ENCODE results near the gene PNPLA2. TPM values are rescaled to one million over a fixed set of nuclear protein-coding genes. Genes with fewer than 3 reads are reported as not detected.

PNPLA2 gene
- total RNA-seq, 3 donors from 2014 or later (not counting 1 experiment from before 2014, with no cell fraction given): 184 to 218 (median 201) TPM

GRCh38 chr11:827146-827896 lies 8.6 kb downstream of the PNPLA2 start:
- Histone ChIP-seq H3K4me3 (ENCODE audit: low read length) (peak overlapping the region; percentile 23), H3K36me3 (ENCODE audit: control insufficient read depth, insufficient read depth, low read length) (peaks cover 6% of the 10 kb centered on the region), H3K4me1 (ENCODE audit: control insufficient read depth, insufficient read depth, low read length) (peaks cover 57% of the 10 kb centered on the region), H3K27ac (ENCODE audit: low read length) (no peak overlapping the region), H3K9me3 (ENCODE audit: control insufficient read depth, insufficient read depth, low read length) (no peaks in the 10 kb centered on the region), H3K27me3 (ENCODE audit: control insufficient read depth, insufficient read depth, low read length) (peaks cover 19% of the 10 kb centered on the region)
- peaks cover 8 to 35% of the 10 kb centered on the region in 2 donors for H3K27me3 Mint-ChIP-seq (ENCODE audit: low read depth in 2 of 2)
- peaks cover 0 to 37% of the 10 kb centered on the region in 2 donors for H3K4me1 Mint-ChIP-seq
- intact Hi-C loops (cut with micrococcal nuclease): no loop called here
- ATAC-seq (peak; percentile 24 to 66 (median 32)), DNase-seq (no peak)
- peak overlapping the region; percentile 76 for H3K4me3 Mint-ChIP-seq
- peak overlapping the region in 1 of 2 donors; percentile 52 for H3K27ac Mint-ChIP-seq
- TF ChIP-seq CTCF (IDR thresholded peaks at IDR 0.05): no peak
- no peaks in the 10 kb centered on the region for H3K9me3 Mint-ChIP-seq
- no peaks in the 10 kb centered on the region for H3K36me3 Mint-ChIP-seq
- 5% methylated on average over 66 of the region's 66 CpGs for WGBS (ENCODE audit: insufficient coverage)

- DNase-seq: no peak
- H3K4me1 Mint-ChIP-seq: peaks cover 0 to 37% of the 10 kb centered on the region in 2 donors
- Histone ChIP-seq H3K4me1 (ENCODE audit: control insufficient read depth, insufficient read depth, low read length) (peaks cover 59% of the 10 kb centered on the region), H3K27me3 (ENCODE audit: control insufficient read depth, insufficient read depth, low read length) (peaks cover 19% of the 10 kb centered on the region), H3K36me3 (ENCODE audit: control insufficient read depth, insufficient read depth, low read length) (peaks cover 6% of the 10 kb centered on the region), H3K27ac (ENCODE audit: low read length) (no peak within 1 kb of the TSS), H3K9me3 (ENCODE audit: control insufficient read depth, insufficient read depth, low read length) (no peaks in the 10 kb centered on the region), H3K4me3 (ENCODE audit: low read length) (peak within 1 kb of the TSS; percentile 23)
- no peaks in the 10 kb centered on the region for H3K36me3 Mint-ChIP-seq
- peak within 1 kb of the TSS; percentile 76 for H3K4me3 Mint-ChIP-seq
- peaks cover 8 to 35% of the 10 kb centered on the region in 2 donors for H3K27me3 Mint-ChIP-seq (ENCODE audit: low read depth in 2 of 2)
- H3K9me3 Mint-ChIP-seq: no peaks in the 10 kb centered on the region
- peak within 1 kb of the TSS in 1 of 2 donors; percentile 52 for H3K27ac Mint-ChIP-seq
- TF ChIP-seq CTCF (IDR thresholded peaks at IDR 0.05): no peak
- peak in 2 of 3 donors; percentile 26 to 46 for ATAC-seq
- WGBS (ENCODE audit: insufficient coverage): 51% methylated on average over 5 of the region's 5 CpGs
- intact Hi-C loops (cut with micrococcal nuclease): no loop called here
These were observed 9.1 kb downstream of the PNPLA2 start, which contains the start of gene CRACR2B for GRCh38 chr11:827897-828192. CRACR2B (plus strand) TSS chr11:827919; CDS start chr11:828608, 689 bp downstream.

GRCh38 chr11:828506-829175 lies 9.9 kb downstream of the PNPLA2 start:
- 76% methylated on average over 21 of the region's 21 CpGs for WGBS (ENCODE audit: insufficient coverage)
- no peak for TF ChIP-seq CTCF (IDR thresholded peaks at IDR 0.05)
- Mint-ChIP-seq H3K27ac (peak overlapping the region in 1 of 2 donors; percentile 52), H3K4me1 (peaks cover 0 to 37% of the 10 kb centered on the region in 2 donors), H3K9me3 (no peaks in the 10 kb centered on the region), H3K27me3 (ENCODE audit: low read depth in 2 of 2) (peaks cover 8 to 35% of the 10 kb centered on the region in 2 donors), H3K4me3 (peak overlapping the region; percentile 76), H3K36me3 (no peaks in the 10 kb centered on the region)
- no peak overlapping the region for H3K27ac ChIP-seq (ENCODE audit: low read length)
- no peak for ATAC-seq
- peaks cover 64% of the 10 kb centered on the region for H3K4me1 ChIP-seq (ENCODE audit: control insufficient read depth, insufficient read depth, low read length)
- no peak overlapping the region for H3K4me3 ChIP-seq (ENCODE audit: low read length)
- H3K9me3 ChIP-seq (ENCODE audit: control insufficient read depth, insufficient read depth, low read length): no peaks in the 10 kb centered on the region
- H3K27me3 ChIP-seq (ENCODE audit: control insufficient read depth, insufficient read depth, low read length): peaks cover 19% of the 10 kb centered on the region
- intact Hi-C loops (cut with micrococcal nuclease): no loop called here
- H3K36me3 ChIP-seq (ENCODE audit: control insufficient read depth, insufficient read depth, low read length): peaks cover 6% of the 10 kb centered on the region
- no peak for DNase-seq
